ENCODE results near the gene BAMBI.
"Not testable (repeated sequence)": the region's sequence is repeated elsewhere in the genome, so short reads cannot be mapped to it uniquely, and the experiment has no call there.

DNA sequence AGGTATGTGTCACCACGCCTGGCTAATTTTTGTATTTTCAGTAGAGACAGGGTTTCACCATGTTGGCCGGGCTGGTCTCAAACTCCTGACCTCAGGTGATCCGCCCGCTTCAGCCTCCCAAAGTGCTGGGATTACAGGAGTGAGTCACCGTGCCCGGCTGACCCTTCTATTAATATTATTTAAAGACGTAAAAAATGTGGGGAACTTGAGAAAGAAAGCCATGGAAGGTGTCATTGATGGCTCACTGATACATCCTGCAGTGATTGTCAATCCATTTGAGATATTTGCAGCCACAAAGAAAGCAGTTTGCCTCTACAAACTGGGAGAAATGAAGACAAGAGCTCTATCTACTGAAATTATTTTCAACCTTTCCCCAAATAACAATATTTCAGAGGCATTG is 18.5 kb upstream of the BAMBI start:
- TF ChIP-seq, protein P1, sequence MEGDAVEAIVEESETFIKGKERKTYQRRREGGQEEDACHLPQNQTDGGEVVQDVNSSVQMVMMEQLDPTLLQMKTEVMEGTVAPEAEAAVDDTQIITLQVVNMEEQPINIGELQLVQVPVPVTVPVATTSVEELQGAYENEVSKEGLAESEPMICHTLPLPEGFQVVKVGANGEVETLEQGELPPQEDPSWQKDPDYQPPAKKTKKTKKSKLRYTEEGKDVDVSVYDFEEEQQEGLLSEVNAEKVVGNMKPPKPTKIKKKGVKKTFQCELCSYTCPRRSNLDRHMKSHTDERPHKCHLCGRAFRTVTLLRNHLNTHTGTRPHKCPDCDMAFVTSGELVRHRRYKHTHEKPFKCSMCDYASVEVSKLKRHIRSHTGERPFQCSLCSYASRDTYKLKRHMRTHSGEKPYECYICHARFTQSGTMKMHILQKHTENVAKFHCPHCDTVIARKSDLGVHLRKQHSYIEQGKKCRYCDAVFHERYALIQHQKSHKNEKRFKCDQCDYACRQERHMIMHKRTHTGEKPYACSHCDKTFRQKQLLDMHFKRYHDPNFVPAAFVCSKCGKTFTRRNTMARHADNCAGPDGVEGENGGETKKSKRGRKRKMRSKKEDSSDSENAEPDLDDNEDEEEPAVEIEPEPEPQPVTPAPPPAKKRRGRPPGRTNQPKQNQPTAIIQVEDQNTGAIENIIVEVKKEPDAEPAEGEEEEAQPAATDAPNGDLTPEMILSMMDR (conservative IDR thresholded peaks at IDR 0.05 in 1 of 2, IDR thresholded peaks at IDR 0.05 in 1 of 2; ENCODE audit: extremely low read depth in 1 of 2, insufficient read depth in 1 of 2, low read depth in 1 of 2, low read length in 2 of 2): not testable (repeated sequence)
- TF ChIP-seq EZH2 (IDR thresholded peaks at IDR 0.05; ENCODE audit: borderline replicate concordance, low read length): not testable (repeated sequence)

All from mammary epithelial cell (primary cell).